GOT3 (cell line): ENCODE data around the gene IL16.

Source experiments
- DNase-seq: peaks from one replicate; lab custom pipeline; 2025; ENCODE audit warnings: mixed read lengths; lab: John Stamatoyannopoulos, UW

The IL16 gene

GRCh38 chr15:81294516-81294880 lies 97.8 kb downstream of the IL16 start:
- DNase-seq = no peak

GRCh38 chr15:81295486-81296121 lies 98.9 kb downstream of the IL16 start:
- no peak for DNase-seq

GRCh38 chr15:81296186-81296585 lies 99.5 kb downstream of the IL16 start:
- no peak for DNase-seq

- DNase-seq = no peak
Observed at GRCh38 chr15:81296673-81297072, 100.0 kb downstream of the IL16 start.

- no peak for DNase-seq
Observed at GRCh38 chr15:81297147-81297572, 100.5 kb downstream of the IL16 start.

- DNase-seq = no peak
Observed at GRCh38 chr15:81297603-81298575, 101.2 kb downstream of the IL16 start.

GRCh38 chr15:81298611-81299010 lies 101.9 kb downstream of the IL16 start:
- DNase-seq = no peak

- DNase-seq = no peak
Observed at GRCh38 chr15:81299156-81299555, 102.5 kb downstream of the IL16 start.

GRCh38 chr15:81299630-81300273 lies 103.1 kb downstream of the IL16 start:
- no peak for DNase-seq

GRCh38 chr15:81301385-81301784 lies 104.7 kb downstream of the IL16 start:
- DNase-seq = no peak

- no peak for DNase-seq
Observed at GRCh38 chr15:81301815-81302399, 105.2 kb downstream of the IL16 start.

GRCh38 chr15:81302701-81303109 lies 106.0 kb downstream of the IL16 start:
- DNase-seq = no peak

- DNase-seq = no peak
Observed at GRCh38 chr15:81303244-81304225, 106.9 kb downstream of the IL16 start.

GRCh38 chr15:81304226-81304625 lies 107.5 kb downstream of the IL16 start:
- DNase-seq = no peak

GRCh38 chr15:81308260-81308659 lies 111.6 kb downstream of the IL16 start:
- no peak for DNase-seq

GRCh38 chr15:81309647-81310450 lies 113.2 kb downstream of the IL16 start:
- no peak for DNase-seq

GRCh38 chr15:81310480-81310879 lies 113.8 kb downstream of the IL16 start:
- no peak for DNase-seq

GRCh38 chr15:81311752-81312464 lies 115.2 kb downstream of the IL16 start:
- no peak for DNase-seq

- DNase-seq = peak; percentile 62
Observed at GRCh38 chr15:81312790-81313543, 116.3 kb downstream of the IL16 start.
